ENCODE data around the gene RBL2. TPM values are rescaled to one million over a fixed set of nuclear protein-coding genes. Genes with fewer than 3 reads are reported as not detected.
A peak's percentile ranks its signal among the peaks of the same experiment; 100 is the strongest.

Gene RBL2
- total and polyA plus RNA-seq, 2 of the 13 experiments (the other 11 are each of a cell fraction or from before 2014, with no cell fraction given), result 41.2 to 60.9 TPM

DNA sequence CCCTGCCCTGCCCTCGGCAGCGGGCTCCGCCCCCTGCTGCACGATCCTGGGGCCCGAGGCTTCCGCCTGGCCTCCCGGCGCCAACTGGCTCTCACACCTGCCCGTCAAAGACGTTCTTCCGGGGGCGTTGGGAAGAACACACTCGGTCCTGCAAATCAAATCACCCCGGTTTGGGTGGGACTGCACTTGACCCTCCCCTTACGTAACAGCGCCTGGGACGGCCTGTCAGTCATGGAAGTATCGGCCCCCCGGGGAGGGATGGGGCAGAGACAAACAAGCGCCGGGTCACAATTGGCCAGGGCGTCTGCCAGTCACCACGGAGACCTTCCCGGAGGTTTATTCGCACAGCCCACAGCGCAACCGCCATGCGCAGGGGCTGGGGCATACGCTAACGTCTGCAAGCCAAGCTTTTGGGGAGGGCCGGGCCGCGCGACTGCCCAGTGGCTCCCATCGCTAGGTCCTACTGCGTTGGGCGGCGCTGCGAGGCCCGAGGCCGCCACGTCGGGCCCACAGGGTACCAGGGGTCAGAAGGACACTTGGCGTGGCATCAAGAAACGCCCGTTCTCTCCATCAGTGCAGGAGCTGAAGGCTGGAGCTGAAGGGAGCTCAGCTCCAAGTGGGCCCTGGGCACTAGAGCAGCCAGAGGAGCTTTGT, 69.1 kb downstream of the RBL2 start:
- peak; percentile 99 for FAIRE-seq
- H2AFZ ChIP-seq (ENCODE audit: low read length), result no peak overlapping the region
- peak overlapping the region; percentile 97 for H3K4me2 ChIP-seq (ENCODE audit: low read depth, low read length)
- ATAC-seq, result peak; percentile 93
- intact Hi-C loops (cut with micrococcal nuclease; ENCODE audit: unreplicated experiment), result no loop called here
- peak overlapping the region; percentile 73 to 94 (median 92) for H3K4me3 ChIP-seq (replicated peaks in 1 of 3; ENCODE audit: insufficient read depth in 1 of 3, low read depth in 2 of 3, low read length in 3 of 3)
- no TSS peak for BruUV-seq (replicated peaks)
- WGBS (ENCODE audit: low lambda C conversion rate), result 0% methylated on average over 14 of the region's 46 CpGs
- in situ Hi-C loops (cut with HindIII; ENCODE audit: extremely low pct_ligation_motif_present, low pct_unique_long_range_greater_than_20kb), result no loop called here
- DNase-seq (ENCODE audit: low spot score), result peak; percentile 100
- POLR2A ChIA-PET, result interaction anchor here (0.6 to 2.5 kb wide), 15 partner anchors 8 to 782 kb away, joined by 3 to 23 read pairs (median 3); partner anchors contain the start of genes CHD9, FTO, RBL2 and RPGRIP1L
- H3K27me3 ChIP-seq (ENCODE audit: control insufficient read depth in 1 of 2, insufficient read depth in 2 of 2, low read length in 2 of 2), result no peaks in the 10 kb centered on the region; a peak in 1 of 5 replicates
- H3K36me3 ChIP-seq (replicated peaks in 1 of 2; ENCODE audit: control insufficient read depth in 1 of 2, insufficient read depth in 2 of 2, low read length in 2 of 2), result peaks cover 0 to 4% of the 10 kb centered on the region in 2 experiments; a peak in 1 of 5 replicates
- H3K4me1 ChIP-seq (ENCODE audit: insufficient read depth, low read length), result peaks cover 26% of the 10 kb centered on the region
- peak overlapping the region; percentile 73 for H3K9ac ChIP-seq (ENCODE audit: insufficient read depth, low read depth, low read length)
- H3K27ac ChIP-seq (ENCODE audit: extremely low read length, insufficient read depth, low read length), result peak overlapping the region; percentile 71
- H4K20me1 ChIP-seq (ENCODE audit: insufficient read depth, low read length), result no peaks in the 10 kb centered on the region
- H3K9me3 ChIP-seq (ENCODE audit: low read length), result no peaks in the 10 kb centered on the region
- CTCF ChIA-PET (ENCODE audit: low intra/inter-chr PET ratio, low total read pairs), result interaction anchor here (1.3 kb wide), 1 partner anchor 44 kb away, joined by 3 read pairs; no protein-coding TSS in a partner anchor
- peaks cover 14% of the 10 kb centered on the region for H3K79me2 ChIP-seq (ENCODE audit: insufficient read depth, low read length)
- TF ChIP-seq TMF1 (CRISPR knock-in tag; IDR thresholded peaks at IDR 0.05; ENCODE audit: low read depth) (peak; percentile 10; the same call in 1 of the 2 replicates), ZNF777 (CRISPR knock-in tag; IDR thresholded peaks at IDR 0.05) (peak; percentile 98), ZSCAN30 (CRISPR knock-in tag; IDR thresholded peaks at IDR 0.05) (no peak), ZNF776 (CRISPR knock-in tag; IDR thresholded peaks at IDR 0.05) (peak; percentile 80; the same call in 1 of the 2 replicates), ZBTB20 (CRISPR knock-in tag; IDR thresholded peaks at IDR 0.05; ENCODE audit: borderline replicate concordance, low read depth) (0 out of 2 replicates have a peak, but pooled peaks have one; percentile 19), ZNF589 (CRISPR knock-in tag; conservative IDR thresholded peaks at IDR 0.05) (0 out of 2 replicates have a peak, but pooled peaks have one; percentile 78), ZNF337 (CRISPR knock-in tag; IDR thresholded peaks at IDR 0.05; ENCODE audit: borderline replicate concordance, low read depth) (0 out of 2 replicates have a peak, but pooled peaks have one; percentile 76), MTA1 (CRISPR knock-in tag; IDR thresholded peaks at IDR 0.05; ENCODE audit: borderline replicate concordance) (peak; percentile 25; the same call in 1 of the 2 replicates), CHD2 (IDR thresholded peaks at IDR 0.05; ENCODE audit: low read depth, low read length) (peak; percentile 42; the same call in 1 of the 2 replicates), MIER3 (CRISPR knock-in tag; IDR thresholded peaks at IDR 0.05; ENCODE audit: borderline replicate concordance) (peak; percentile 61; the same call in 1 of the 2 replicates), ELF1 (CRISPR knock-in tag; IDR thresholded peaks at IDR 0.05) (peak; percentile 89), MAF1 (CRISPR knock-in tag; IDR thresholded peaks at IDR 0.05; ENCODE audit: borderline replicate concordance) (peak; percentile 20; the same call in 1 of the 2 replicates), ZNF792 (CRISPR knock-in tag; IDR thresholded peaks at IDR 0.05) (peak; percentile 87), ZNF775 (CRISPR knock-in tag; IDR thresholded peaks at IDR 0.05; ENCODE audit: borderline replicate concordance) (no peak), ZNF44 (CRISPR knock-in tag; IDR thresholded peaks at IDR 0.05) (peak; percentile 92)
- TF ChIP-seq, protein P1, sequence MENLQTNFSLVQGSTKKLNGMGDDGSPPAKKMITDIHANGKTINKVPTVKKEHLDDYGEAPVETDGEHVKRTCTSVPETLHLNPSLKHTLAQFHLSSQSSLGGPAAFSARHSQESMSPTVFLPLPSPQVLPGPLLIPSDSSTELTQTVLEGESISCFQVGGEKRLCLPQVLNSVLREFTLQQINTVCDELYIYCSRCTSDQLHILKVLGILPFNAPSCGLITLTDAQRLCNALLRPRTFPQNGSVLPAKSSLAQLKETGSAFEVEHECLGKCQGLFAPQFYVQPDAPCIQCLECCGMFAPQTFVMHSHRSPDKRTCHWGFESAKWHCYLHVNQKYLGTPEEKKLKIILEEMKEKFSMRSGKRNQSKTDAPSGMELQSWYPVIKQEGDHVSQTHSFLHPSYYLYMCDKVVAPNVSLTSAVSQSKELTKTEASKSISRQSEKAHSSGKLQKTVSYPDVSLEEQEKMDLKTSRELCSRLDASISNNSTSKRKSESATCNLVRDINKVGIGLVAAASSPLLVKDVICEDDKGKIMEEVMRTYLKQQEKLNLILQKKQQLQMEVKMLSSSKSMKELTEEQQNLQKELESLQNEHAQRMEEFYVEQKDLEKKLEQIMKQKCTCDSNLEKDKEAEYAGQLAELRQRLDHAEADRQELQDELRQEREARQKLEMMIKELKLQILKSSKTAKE (CRISPR knock-in tag; IDR thresholded peaks at IDR 0.05; ENCODE audit: borderline replicate concordance), result peak; percentile 73
- TF ChIP-seq, protein P2, sequence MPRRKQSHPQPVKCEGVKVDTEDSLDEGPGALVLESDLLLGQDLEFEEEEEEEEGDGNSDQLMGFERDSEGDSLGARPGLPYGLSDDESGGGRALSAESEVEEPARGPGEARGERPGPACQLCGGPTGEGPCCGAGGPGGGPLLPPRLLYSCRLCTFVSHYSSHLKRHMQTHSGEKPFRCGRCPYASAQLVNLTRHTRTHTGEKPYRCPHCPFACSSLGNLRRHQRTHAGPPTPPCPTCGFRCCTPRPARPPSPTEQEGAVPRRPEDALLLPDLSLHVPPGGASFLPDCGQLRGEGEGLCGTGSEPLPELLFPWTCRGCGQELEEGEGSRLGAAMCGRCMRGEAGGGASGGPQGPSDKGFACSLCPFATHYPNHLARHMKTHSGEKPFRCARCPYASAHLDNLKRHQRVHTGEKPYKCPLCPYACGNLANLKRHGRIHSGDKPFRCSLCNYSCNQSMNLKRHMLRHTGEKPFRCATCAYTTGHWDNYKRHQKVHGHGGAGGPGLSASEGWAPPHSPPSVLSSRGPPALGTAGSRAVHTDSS (CRISPR knock-in tag; conservative IDR thresholded peaks at IDR 0.05), result 0 out of 2 replicates have a peak, but pooled peaks have one; percentile 66
- TF ChIP-seq, protein P3, sequence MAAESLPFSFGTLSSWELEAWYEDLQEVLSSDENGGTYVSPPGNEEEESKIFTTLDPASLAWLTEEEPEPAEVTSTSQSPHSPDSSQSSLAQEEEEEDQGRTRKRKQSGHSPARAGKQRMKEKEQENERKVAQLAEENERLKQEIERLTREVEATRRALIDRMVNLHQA (CRISPR knock-in tag; IDR thresholded peaks at IDR 0.05), result no peak
- TF ChIP-seq, protein P4, sequence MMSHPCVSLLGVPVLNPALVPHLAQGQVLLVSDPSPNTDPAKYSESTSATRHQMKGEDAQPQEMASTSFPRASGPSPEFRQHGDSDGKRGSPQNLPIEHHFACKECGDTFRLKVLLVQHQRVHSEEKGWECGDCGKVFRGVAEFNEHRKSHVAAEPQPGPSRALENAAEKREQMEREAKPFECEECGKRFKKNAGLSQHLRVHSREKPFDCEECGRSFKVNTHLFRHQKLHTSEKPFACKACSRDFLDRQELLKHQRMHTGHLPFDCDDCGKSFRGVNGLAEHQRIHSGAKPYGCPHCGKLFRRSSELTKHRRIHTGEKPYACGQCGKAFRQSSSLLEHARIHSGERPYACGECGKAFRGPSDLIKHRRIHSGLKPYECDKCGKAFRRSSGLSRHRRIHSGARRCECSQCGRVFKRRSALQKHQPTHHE (CRISPR knock-in tag; IDR thresholded peaks at IDR 0.05; ENCODE audit: borderline replicate concordance), result peak; percentile 42; the same call in 1 of the 2 replicates

All from HepG2 (cell line).